Activated CD8-positive, alpha-beta memory T cell treated with anti-CD3 and anti-CD28 coated beads, Interleukin-2, amount 50 U/mL, for 24 hours (primary cell): ENCODE data around the gene TMEM50B.
"Not testable (repeated sequence)": the region's sequence is repeated elsewhere in the genome, so short reads cannot be mapped to it uniquely, and the experiment has no call there.

Experiments used
- DNase-seq: peaks from one replicate; pipeline ENCODE4 v3.0.0-alpha.2; 2020; ENCODE audit errors: extremely low read depth

TMEM50B gene

DNA sequence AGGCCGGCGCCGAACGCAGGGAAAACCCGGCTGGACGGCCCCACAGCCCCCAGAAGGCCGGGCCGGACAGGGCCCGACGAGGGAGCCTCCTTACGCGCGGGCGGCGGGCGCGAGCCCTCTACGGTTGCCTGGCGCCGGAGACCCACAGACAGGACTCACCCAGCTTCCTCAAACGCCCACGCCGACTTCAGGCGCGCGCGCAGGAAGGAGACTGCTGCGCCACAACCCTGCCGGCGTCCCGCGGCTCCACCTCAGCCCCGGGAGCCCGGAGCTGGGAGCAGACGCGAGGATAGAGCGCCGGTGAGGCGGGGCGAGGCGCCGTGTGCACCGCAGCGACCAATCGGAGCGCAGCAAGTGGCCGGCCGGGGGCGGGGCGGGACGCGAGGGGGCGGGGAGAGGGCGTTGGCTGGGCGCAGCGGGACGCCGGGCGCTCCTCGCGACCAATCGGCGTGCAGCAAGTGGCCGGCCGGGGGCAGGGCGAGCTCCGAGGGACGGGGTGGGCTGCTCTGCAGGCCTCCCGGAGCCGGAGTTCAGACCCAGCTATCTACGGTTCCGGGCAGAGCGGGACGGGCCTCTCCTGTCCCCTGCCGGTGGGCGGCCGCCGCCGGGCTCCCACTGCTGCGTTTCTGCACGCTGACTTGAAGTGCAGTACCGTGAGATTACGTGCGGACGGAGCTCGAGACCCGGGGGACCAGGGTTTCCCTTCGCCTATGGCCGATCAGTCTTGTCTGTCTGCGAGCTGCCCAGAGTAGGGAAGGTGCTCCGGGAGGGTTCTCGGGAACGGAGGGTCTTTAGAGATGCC lies at the start of gene TMEM50B:
Gene TMEM50B (minus strand): TSS at position 296 of the 802 bp plus-strand sequence. CDS start 11,089 bp downstream, outside the sequence.
- peak; percentile 89 for DNase-seq

DNA sequence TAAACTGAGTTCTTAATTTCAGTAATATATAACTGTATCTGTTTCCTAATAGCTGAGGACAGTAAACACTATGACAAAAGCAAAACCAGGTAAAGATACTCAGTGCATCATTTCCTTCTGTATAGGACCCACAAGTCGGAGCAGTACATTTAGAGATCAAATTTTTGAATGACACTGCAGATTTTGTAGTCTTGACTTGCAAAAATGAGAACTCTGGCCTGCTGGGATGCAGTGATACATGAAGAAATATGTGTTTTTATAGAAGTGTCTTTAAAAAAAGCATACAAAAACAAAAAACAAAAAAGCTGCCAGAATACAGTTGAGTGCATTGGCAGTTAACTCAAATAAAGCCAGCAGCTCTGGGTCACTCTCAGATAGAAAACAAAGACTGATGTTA lies 43.2 kb upstream of the TMEM50B start:
- DNase-seq, result no peak

DNA sequence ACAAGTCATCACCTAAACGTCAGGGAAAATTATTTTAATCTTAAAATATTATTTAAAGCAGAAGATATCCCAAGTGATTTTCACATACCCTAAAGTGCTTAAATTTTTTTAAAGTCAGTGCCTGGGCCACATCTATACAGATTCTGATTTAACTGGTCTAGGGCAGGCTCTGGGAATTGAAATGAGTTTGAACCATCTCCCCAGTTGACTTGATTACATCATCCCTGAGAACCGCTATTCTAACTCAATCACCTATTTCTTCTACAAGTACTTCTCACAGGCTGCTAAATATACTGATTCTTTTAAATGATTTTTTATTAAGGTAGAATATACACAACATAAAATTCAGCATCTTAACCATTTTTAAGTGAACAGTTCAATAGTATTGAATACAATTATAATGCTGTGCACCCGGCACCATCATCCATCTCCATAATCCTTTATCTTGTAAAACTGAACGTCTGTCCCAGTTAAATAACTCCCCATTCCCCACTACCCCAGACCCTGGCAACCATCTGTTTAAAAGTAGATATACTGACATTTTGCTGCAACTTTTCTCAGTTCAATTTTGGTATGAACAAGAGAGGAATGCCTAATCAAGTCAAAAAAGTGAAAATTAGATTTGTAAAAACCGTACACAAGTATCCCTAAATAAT lies 42.7 kb upstream of the TMEM50B start:
- no peak for DNase-seq

DNA sequence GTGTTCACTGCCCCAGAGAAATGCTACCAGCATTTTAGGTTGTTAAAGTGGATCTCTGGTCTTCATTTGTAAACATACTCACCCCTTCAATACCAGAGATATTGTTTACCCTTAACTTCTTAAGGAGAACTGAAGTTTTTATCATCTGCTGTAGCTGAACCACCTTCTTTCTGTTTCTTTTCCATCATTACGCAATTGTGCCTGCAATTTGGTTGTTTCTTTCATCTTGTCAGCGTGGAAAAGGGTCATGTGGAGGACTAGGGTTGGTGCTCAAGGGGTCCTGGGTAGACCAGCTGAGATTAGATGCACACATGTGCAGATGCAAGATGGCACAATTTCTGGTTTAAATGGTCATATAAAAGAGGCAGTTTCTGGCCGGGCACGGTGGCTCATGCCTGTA lies 39.1 kb upstream of the TMEM50B start:
- no peak for DNase-seq

DNA sequence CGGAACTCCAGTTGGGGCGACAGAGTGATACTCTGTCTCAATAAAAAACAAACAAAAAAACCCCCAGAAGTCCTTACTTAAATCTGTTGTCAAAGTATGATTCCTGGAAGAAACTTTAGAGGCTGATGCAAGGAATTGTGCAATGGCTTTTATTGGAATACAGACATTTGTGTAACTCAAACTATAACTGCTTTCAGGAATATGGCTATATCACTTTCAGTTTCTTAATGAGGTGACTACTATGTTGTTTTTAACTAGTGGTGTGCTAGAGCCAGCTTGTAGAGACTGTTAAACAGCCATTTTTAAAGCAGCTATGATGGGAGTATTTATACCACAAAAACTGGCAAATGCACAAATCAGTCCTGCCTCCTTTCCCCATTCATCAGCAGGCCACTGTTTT lies 34.5 kb upstream of the TMEM50B start:
- DNase-seq, result no peak

DNA sequence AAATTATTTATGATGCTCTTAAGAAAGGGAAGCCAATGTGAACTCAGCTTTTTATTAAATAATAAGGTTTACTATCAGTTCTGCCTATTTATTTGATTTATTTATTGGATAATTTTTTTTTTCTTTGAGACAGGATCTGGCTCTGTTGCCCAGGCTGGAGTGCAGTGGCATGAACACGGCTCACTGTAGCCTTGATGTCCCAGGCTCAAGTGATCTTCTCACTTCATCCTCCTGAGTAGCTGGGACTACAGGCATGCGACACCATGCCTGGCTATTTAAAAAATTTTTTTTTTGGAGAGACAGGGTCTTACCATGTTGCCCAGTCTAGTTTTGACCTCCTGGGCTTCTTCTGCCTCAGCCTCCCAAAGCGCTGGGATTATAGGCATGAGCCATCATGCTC lies 32.7 kb upstream of the TMEM50B start:
- DNase-seq, result no peak

DNA sequence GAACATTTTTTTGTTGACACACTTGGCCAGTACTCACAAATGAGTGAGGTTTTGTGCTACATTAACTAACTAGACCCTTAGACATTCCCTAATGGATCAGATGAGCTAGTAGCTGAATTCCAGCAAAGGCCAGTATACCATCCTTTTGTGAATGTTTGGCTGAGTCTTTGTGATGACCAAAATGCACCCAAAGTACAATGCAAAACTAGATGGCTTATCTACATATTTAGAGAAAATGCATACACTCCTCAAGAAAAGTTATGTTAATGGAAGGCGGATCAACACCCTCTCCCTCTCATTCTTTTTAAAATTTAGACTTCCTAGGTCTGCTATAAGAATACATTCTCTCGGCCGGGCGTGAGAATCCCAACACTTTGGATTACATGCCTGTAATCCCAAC lies 31.9 kb upstream of the TMEM50B start:
- DNase-seq, result no peak

DNA sequence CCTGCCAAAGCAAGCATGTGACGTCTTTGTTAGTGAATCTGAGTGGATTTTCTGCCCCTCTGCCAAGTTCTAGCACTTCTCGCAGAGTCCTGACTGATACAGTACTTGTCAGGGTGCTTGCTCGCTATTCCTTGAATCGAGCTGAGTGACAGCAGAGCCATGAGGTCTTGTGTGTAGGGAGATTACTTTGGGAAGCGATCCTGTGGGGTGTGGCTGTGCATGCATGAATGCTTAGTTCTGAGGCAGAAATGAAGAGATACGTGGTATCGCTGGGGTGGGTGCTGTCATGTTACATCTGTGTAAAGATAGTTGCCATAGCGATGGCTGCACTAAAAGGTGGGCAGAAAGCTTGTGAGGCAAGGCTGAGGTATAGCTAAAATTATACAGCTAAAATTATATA lies 31.1 kb upstream of the TMEM50B start:
- no peak for DNase-seq

DNA sequence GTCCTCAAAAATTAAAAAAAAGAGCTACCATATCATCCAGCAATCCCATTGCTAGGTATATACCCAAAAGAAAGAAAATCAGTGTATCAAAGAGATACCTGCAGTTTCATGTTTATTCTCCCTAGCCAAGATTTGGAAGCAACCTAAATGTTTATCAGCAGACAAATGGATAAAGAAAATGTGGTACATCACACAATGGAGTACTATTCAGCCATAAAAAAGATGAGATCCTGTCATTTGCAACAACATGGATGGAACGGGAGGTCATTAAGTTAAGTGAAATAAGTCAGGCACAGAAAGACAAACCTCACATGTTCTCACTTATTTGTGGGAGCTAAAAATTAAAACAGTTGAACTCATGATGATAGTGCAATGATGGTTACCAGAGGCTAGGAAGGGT lies 27.2 kb upstream of the TMEM50B start:
- not testable (repeated sequence) for DNase-seq

DNA sequence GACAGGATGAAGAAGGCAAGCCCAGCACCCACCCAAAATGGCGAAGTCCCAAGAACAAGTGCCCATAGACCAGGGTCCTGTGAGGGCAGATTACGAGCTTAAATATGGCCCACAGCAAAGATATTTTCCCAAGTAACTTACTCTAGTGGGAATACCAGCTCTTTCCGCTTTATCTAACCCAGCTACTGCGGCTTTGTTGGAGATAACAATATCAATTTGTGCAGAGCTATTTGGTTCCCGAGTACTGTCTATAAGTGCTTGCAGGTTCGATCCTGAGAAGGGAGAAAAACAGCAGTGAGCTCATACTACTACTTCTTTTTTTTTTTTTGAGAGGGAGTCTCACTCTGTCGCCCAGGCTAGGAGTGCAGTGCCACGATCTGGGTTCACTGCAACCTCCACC lies 26.1 kb upstream of the TMEM50B start:
- no peak for DNase-seq

DNA sequence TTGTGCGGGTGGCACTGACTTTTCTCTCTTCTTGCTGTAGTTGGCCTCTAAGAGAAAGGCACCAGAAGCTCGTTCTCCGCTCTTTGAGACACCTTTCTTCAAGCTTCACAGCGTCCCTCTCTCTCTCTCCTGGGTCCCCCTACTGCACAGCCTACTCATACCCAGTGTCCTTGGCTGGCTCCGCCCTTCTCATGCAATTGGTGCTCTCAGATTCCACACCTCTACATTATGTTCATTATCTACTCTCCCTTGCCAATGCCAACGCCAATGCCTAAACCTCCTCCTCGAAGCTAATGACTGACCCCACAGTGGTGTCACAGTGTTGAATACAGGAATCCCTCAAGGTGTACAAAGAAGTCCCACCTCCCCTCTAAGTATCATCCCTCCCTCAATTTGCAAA lies 16.6 kb upstream of the TMEM50B start:
- DNase-seq, result no peak

DNA sequence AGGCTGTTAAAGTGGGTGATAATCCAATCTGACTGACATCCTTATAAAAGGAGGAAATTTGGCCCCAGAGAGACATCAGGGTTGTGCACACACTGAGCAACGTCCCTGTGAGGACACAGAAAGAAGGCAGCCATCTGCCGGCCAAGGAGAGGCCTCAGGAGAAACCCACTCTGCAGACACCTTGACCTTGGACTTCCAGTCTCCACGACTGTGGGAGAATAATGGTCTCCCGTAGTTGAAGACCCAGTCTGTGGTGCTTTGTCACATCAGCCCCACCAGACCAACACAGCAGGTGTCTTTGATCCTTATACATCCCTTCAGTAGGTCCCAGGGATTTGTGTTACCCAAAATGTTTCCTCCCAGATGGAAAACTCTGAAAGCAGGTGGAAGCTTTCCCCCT lies 16.0 kb upstream of the TMEM50B start:
- DNase-seq, result no peak

DNA sequence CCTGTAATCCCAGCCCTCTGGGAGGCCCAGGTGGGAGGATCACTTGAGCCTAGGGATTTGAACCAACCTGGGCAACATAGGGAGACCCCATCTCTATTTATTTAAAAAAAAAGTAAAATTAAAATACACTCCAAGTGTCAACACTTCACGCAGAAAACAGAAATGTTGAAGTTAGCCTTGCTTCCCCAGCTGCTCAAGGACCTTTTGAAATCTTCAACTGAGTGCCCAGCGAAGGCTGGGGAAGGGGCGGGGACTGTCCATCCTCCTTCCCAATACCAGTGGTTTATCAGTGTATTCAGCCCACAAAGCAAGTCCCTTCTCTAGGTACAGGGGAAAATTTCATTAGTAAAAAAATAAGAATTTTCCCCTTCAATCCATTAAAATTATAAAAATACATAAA lies 14.0 kb upstream of the TMEM50B start:
- no peak for DNase-seq

DNA sequence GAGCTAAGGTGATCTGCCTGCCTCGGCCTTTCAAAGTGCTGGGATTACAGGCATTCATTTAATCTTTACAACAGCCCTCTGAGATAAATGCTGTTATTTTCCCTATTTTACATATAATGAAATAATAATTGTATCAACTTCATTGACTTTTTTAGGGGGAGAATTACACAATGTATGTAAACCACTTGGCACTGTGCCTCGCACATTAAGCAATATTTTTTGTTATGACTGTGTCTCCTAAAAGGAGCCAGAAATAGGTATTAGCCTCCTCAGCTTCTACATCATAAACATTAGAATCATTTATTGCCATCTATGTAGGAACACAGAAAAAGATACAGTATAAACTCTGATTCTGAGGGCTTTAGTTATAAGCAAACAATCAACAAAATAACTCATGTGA lies 12.8 kb upstream of the TMEM50B start:
- no peak for DNase-seq

DNA sequence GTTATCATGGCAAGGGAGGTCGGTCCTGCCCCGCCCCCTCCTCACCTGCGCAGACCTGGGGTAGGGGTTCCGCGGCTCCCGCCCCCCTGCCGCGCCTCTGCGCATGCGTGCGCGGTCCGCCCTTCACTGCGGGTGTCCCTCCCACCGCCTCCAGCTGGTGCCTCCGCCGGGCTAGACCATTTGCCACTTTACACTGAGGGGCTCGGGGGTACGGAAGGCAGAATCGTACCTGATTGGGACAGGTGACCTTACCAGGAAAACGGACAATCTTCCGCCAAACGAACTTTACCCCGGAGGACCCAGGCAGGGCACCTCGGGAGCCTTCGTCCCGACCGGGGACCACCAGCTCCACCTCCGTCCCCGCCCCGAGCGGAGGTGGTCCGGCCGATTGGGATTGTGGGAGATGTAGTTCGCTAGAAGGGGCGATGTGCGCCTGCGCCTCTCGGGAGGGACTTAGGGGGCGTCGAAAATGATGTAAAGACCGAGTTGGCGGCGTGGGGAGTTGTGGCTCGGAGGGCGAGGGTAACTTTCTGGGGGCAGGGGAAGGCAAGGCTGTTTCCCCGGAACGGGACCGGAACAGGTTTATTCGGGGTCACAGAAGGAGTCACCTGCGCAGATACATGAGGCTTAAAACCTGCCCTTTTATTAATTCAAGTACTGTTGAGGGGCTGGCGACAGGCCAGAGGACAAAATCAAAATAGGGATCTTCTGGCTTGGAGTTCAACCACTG lies 11.8 kb upstream of the TMEM50B start, which contains the start of gene DNAJC28:
Gene DNAJC28 (minus strand): TSS at position 344 of the 730 bp plus-strand sequence. CDS start 2,323 bp downstream, outside the sequence.
- peak; percentile 90 for DNase-seq

DNA sequence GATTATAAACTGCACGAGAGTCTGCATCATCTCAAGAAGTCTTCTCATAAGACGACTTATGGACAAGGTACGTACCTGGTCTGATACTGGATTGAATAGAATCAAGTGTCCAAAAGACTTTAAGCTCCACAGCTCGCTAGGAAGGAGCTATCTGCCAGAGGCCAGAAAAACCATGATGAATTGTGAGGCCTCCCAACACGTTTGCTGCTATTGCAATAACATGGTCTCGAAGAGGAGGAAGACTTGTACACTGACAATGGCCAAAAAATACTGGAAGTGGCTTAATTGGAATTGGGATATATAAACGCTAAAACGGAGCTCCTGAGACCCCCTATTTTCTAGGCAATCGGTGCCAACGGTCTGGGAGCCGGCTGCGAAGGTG lies 11.2 kb upstream of the TMEM50B start:
- DNase-seq, result no peak

DNA sequence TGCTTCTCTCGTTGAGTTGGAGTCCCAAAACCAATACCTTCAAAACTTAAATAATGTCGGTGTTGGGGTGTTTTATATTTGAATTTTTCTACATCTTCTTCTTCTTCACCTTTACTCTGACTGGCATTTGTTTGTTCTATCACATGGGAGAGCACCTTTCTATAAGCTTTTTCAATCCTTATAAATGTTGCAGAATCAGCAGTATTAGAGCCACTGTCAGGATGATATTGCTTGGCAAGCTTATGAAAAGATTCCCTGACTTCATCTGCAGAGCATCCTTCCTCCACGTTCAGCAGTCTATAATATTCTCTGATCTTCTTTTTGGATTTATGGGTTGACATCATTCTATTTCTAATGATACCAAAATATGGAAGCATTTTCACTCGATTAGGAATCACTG lies 9.2 kb upstream of the TMEM50B start:
- no peak for DNase-seq

DNA sequence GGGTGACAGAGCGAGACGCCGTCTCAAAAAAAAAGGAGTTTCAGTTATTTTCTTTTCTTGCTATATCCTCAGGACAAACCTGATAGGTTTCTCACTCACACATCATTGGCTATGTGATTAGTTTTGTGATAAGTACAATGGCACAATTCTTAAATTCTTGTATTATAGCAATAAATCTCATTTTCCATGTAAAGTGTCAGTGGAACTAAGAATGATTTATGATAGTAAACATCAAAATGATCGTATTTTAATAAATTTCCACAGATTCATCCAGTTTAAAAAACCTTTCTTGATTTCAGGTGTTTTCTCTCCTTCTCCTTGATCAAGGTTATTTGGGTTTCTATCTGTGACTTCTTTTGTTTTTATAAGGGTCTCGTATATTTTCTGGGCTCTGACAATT lies 8.2 kb upstream of the TMEM50B start:
- DNase-seq, result no peak

DNA sequence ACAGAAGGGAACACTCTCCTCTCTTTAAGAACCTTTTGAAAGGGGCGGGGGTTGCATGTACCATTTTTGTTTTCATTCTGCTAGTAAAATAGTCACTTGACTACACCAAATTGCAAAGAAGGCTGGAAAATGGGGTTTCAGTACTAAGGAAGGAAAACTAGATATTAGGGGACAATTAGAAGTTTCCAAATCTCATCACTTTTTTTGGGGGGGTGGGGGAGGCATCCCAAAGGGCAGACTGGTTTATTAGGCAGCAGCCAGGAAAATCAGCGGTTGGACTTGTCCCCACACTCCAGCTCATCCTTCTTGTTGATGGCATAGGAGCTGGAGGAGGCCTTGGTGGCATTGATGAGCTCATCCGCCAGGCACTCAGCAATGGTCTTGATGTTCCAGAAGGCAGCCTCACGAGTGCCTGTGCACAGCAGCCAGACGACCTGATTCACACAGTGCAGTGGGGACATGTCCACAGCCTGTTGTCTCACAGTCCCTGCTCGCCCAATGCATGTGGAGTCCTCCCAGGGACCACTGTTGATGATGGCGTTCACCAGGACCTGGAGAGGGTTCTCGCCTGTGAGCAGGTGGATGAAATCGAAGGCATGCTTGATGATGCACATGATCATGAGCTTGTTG lies 1.7 kb upstream of the TMEM50B start:
- no peak for DNase-seq

DNA sequence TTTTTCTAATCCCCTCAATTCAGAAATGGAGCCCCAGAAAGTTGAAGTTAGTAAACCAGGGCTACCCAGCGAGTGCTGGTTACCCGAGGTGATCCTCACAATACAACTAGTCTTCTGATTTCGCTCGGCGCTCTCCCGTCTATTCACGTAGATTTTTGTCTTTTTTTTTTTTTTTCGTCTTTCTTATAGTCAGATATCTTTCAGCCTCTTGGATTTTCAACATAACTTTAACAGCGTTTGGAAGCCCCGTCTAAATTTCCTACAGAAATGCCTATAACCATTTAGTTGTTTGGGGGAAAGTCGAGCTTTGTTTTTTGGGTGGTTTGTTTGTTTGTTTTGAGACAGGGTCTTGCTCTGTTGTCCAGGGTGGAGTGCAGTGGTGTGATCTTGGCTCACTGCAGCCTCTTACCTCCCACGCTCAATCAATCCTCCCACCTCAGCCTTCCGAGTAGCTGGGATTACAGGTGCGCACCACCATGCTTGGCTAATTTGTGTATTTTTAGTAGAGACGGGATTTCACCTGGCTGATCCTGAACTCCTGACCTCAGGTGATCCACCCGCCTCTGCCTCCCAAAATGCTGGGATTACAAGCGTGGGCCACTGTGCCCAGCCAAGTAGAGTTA lies 818 bp upstream of the TMEM50B start:
- no peak for DNase-seq

DNA sequence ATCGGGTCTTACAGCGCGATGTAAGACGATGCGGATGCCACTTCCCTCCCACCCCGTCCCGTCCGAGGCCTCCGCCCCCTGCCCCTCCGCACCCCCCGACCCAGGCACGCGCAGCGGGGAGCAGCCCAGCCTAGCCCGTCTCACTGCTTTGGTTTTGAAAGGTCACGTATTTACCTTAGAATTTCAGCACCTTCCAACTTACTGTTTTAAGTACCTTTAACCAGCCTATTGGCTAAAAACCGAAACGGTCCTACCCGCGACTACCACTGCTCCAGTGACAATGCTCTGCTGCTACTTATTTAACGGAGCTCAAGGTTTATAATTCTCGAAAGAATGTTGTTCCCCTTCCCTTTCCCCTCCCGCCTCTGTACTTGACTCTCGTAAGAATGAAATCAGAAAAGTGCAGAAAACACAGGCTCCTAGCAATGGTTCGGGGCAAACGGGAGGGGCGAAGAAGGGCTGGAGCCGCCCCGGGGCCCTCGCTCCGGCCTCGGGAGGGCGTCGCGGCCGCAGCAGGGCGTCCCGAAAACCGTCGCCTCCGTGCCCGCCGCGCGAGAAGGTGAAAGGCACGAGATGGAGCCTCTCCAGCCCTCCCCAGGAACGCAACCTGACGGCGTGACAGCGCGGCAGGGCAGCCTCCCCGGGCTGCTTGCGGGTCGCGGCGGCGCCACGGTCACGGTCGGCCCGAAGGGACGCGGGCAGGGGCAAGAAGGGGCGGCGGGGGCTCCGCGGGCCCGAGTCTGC lies 667 bp downstream of the TMEM50B start:
- DNase-seq, result no peak
